Vagina (tissue), 2 donors: ENCODE results near the gene BMAL1. TPM values are rescaled to one million over a fixed set of nuclear protein-coding genes. Genes with fewer than 3 reads are reported as not detected.

Experiments
- DNase-seq, 2 donors: peaks; one replicate each; pipeline ENCODE4 v3.0.0-alpha.2; 2017; ENCODE audit errors: extremely low spot score in 2 of 2
- H3K27ac ChIP-seq: fragments of 200-600 bp; sonication (generic); one replicate; pipeline ENCODE4 v1.5.1; 2019
- H3K27me3 ChIP-seq: fragments of 200-600 bp; sonication (generic); one replicate; pipeline ENCODE4 v1.5.1; 2019
- H3K36me3 ChIP-seq, 2 donors: fragments of 200-600 bp; sonication (generic); one replicate each; pipeline ENCODE4 v1.5.1; 2017 to 2019
- H3K4me1 ChIP-seq: fragments of 200-600 bp; sonication (generic); one replicate; pipeline ENCODE4 v1.5.1; 2019
- H3K4me3 ChIP-seq, 2 donors: fragments of 200-600 bp; sonication (generic); 1 replicate in 1 of 2; 2 replicates in 1 of 2; pipeline ENCODE4 v1.5.1; 2016 to 2019
- H3K9me3 ChIP-seq: fragments of 200-600 bp; sonication (generic); one replicate; pipeline ENCODE4 v1.5.1; 2019
- CTCF ChIP-seq, 3 experiments: fragments of 450-650 bp in 2 of 3; fragments of 200-600 bp in 1 of 3; sonication (generic) in 1 of 3; IDR thresholded peaks; one replicate each; pipeline ENCODE4 v1.5.1; 2017 to 2019; ENCODE audit warnings: antibody characterized with exemption in 3 of 3, mild to moderate bottlenecking in 2 of 3, moderate library complexity in 2 of 3
- POLR2A ChIP-seq, 2 donors: fragments of 450-650 bp; IDR thresholded peaks; one replicate each; pipeline ENCODE4 v1.6.1; 2017; ENCODE audit warnings: antibody characterized with exemption in 2 of 2, mild to moderate bottlenecking in 2 of 2, moderate library complexity in 2 of 2
- POLR2AphosphoS5 ChIP-seq, 2 donors: sonication (generic); formaldehyde crosslinking; IDR thresholded peaks; one replicate each; pipeline ENCODE4 v1.9.0; 2017; ENCODE audit warnings: antibody characterized with exemption in 2 of 2, mild to moderate bottlenecking in 2 of 2, low read depth in 1 of 2; ENCODE audit not compliant: insufficient read depth in 1 of 2
- intact Hi-C: fragments of 100-400 bp; cut with DNase I; formaldehyde crosslinking; loops from one replicate; pipeline ENCODE4 v1.15.1; 2023
- total RNA-seq: library from RNA; depleted of rRNA; stranded (reverse); fragments of >200 nt; gene quantifications from one replicate; pipeline ENCODE4 v1.2.3, GENCODE V29; 2016

BMAL1 gene
- total RNA-seq, 1 donor from 2014 or later, result 44.0 TPM

- Histone ChIP-seq H3K36me3 (peaks cover 0 to 46% of the 10 kb centered on the region in 2 donors), H3K27me3 (no peaks in the 10 kb centered on the region), H3K9me3 (no peaks in the 10 kb centered on the region), H3K4me3 (no peak overlapping the region), H3K4me1 (no peaks in the 10 kb centered on the region), H3K27ac (no peak overlapping the region)
- intact Hi-C loops, result no loop called here
- no peak for DNase-seq
- no peak for TF ChIP-seq POLR2A (IDR thresholded peaks at IDR 0.05)
- TF ChIP-seq CTCF (IDR thresholded peaks at IDR 0.05), result no peak
- TF ChIP-seq POLR2AphosphoS5 (IDR thresholded peaks at IDR 0.05; ENCODE audit: insufficient read depth in 1 of 2, low read depth in 1 of 2), result no peak
Measured at GRCh38 chr11:13405220-13405619, 127.6 kb downstream of the BMAL1 start.

- intact Hi-C loops, result no loop called here
- H3K36me3 ChIP-seq, result peaks cover 0 to 56% of the 10 kb centered on the region in 2 donors
Measured at GRCh38 chr11:13415201-13415600, 137.6 kb downstream of the BMAL1 start.

DNA sequence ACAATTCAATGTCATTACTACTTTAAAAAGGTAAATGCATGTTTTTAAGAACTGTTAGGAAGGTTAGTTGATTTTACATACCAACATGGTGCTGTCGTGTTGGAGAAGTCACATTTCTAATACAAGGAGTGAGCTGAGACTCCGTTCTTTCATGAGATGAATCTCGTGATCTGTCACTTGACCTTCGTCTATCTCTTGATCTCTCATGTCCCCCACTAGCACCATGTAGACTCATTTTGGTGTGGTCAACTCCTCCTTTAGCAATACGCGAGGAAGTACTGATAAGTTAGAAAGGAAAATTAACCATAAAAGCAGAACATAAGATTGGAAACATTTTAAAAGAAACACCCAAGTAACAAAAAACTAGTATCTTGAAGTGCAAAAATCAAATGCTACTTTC is 144.0 kb downstream of the BMAL1 start:
- no peaks in the 10 kb centered on the region for H3K9me3 ChIP-seq
- no peak for TF ChIP-seq POLR2A (IDR thresholded peaks at IDR 0.05)
- no peak for TF ChIP-seq POLR2AphosphoS5 (IDR thresholded peaks at IDR 0.05; ENCODE audit: insufficient read depth in 1 of 2, low read depth in 1 of 2)
- TF ChIP-seq CTCF (IDR thresholded peaks at IDR 0.05), result no peak
- intact Hi-C loops, result no loop called here

More at GRCh38 chr11:13415201-13415600, 137.6 kb downstream of the BMAL1 start:
- no peak for DNase-seq
- Histone ChIP-seq H3K27ac (no peak overlapping the region), H3K4me3 (no peak overlapping the region), H3K4me1 (no peaks in the 10 kb centered on the region), H3K27me3 (no peaks in the 10 kb centered on the region), H3K9me3 (no peaks in the 10 kb centered on the region)
- TF ChIP-seq POLR2AphosphoS5 (IDR thresholded peaks at IDR 0.05; ENCODE audit: insufficient read depth in 1 of 2, low read depth in 1 of 2) (no peak), CTCF (IDR thresholded peaks at IDR 0.05) (no peak), POLR2A (IDR thresholded peaks at IDR 0.05) (no peak)

GRCh38 chr11:13423372-13423771 is 145.8 kb downstream of the BMAL1 start:
- H3K36me3 ChIP-seq, result peaks cover 0 to 5% of the 10 kb centered on the region in 2 donors
- TF ChIP-seq POLR2AphosphoS5 (IDR thresholded peaks at IDR 0.05; ENCODE audit: insufficient read depth in 1 of 2, low read depth in 1 of 2) (no peak), CTCF (IDR thresholded peaks at IDR 0.05) (no peak), POLR2A (IDR thresholded peaks at IDR 0.05) (no peak)
- intact Hi-C loops, result no loop called here
- no peak overlapping the region for H3K27ac ChIP-seq
- no peak overlapping the region for H3K4me3 ChIP-seq
- no peaks in the 10 kb centered on the region for H3K27me3 ChIP-seq
- no peaks in the 10 kb centered on the region for H3K9me3 ChIP-seq
- no peaks in the 10 kb centered on the region for H3K4me1 ChIP-seq
- no peak for DNase-seq

More for the DNA sequence above, 144.0 kb downstream of the BMAL1 start:
- DNase-seq, result no peak
- Histone ChIP-seq H3K27ac (no peak overlapping the region), H3K27me3 (no peaks in the 10 kb centered on the region), H3K4me1 (no peaks in the 10 kb centered on the region), H3K4me3 (no peak overlapping the region), H3K36me3 (peaks cover 0 to 10% of the 10 kb centered on the region in 2 donors)

DNA sequence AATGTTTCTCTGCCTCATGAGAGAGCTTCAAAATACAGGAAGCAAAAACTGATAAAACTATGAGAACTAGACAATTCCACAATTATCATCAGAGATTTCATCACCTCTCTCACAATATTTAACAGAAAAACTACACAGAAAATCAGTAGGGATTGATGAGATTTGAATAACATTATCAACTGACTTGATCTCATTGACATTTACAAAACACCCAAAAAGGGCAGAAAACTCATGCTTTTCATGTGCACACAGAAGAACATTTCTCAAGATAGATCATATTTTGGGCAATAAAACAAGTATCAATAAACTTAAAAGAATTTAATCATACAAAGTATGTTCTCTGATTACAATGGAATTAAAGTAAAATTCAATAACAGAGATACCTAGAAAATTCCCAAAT is 149.8 kb downstream of the BMAL1 start:
- no peaks in the 10 kb centered on the region for H3K4me1 ChIP-seq
- H3K9me3 ChIP-seq, result no peaks in the 10 kb centered on the region
- TF ChIP-seq CTCF (IDR thresholded peaks at IDR 0.05) (no peak), POLR2AphosphoS5 (IDR thresholded peaks at IDR 0.05; ENCODE audit: insufficient read depth in 1 of 2, low read depth in 1 of 2) (no peak), POLR2A (IDR thresholded peaks at IDR 0.05) (no peak)
- no peak for DNase-seq
- H3K27ac ChIP-seq, result no peak overlapping the region
- intact Hi-C loops, result no loop called here
- H3K4me3 ChIP-seq, result no peak overlapping the region
- no peaks in the 10 kb centered on the region for H3K27me3 ChIP-seq
- no peaks in the 10 kb centered on the region for H3K36me3 ChIP-seq
